GM19452 (cell line): Measurements from ENCODE around the gene F2RL1.
"Not testable (repeated sequence)": the region's sequence is repeated elsewhere in the genome, so short reads cannot be mapped to it uniquely, and the experiment has no call there.

Experiments used
- ATAC-seq: cut with Tn5 transposase; IDR thresholded peaks from one replicate; pipeline ENCODE4 v1.9.1; 2021; ENCODE audit not compliant: unreplicated experiment

The F2RL1 gene

GRCh38 chr5:76805821-76806505 lies 12.9 kb upstream of the F2RL1 start:
- ATAC-seq, result no peak

- ATAC-seq, result no peak
Observed at GRCh38 chr5:76807296-76807695, 11.5 kb upstream of the F2RL1 start.

DNA sequence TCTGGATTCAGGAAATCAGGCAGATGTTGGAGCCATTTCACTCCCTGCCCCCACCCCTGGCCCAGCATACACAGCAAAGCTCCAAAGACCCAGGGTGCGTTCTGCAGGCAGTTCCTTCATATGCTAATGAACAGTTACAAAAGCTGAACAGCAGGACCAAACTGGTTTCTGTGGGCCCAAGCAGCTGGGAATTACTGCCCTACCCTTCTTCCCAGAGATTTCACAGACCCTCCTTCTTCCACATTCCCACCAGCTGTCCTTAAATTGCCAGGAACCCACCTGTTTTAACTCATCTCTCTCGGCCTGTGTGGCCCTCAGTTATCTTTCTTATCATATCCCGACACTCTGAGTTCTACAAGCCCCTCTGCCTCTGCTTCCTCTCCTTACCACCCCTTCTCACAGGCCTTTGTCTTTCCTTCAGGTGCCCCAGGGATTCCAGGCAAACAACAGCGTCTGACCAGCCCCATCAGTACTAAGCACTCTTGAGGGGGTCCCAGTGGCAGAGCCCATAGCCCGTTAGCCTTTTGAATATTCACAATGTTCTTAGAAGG lies 10.6 kb upstream of the F2RL1 start:
- ATAC-seq, result no peak

DNA sequence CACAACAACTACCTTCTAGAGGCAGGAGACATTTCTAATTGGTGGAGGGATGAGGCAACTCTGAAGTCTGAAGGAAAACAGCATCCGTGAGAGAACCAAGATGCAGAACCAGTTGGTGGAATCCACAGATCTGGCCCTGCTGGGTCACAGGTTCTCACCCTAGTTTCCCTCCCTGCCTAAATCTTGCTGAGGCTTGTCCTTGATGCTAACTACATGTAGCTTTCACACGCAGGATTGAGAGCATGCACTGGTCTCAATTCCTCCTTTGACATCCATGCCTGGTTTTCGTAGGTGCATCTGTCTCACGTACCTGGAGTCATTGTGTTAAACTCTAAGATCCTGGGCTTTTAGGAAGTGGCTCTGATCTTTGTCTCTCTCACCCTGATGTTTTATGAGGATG lies 9.7 kb upstream of the F2RL1 start:
- ATAC-seq, result no peak

GRCh38 chr5:76810236-76810635 lies 8.6 kb upstream of the F2RL1 start:
- ATAC-seq, result no peak

- ATAC-seq, result no peak
Observed at GRCh38 chr5:76811214-76811613, 7.6 kb upstream of the F2RL1 start.

GRCh38 chr5:76812209-76812608 lies 6.6 kb upstream of the F2RL1 start:
- ATAC-seq, result not testable (repeated sequence)

DNA sequence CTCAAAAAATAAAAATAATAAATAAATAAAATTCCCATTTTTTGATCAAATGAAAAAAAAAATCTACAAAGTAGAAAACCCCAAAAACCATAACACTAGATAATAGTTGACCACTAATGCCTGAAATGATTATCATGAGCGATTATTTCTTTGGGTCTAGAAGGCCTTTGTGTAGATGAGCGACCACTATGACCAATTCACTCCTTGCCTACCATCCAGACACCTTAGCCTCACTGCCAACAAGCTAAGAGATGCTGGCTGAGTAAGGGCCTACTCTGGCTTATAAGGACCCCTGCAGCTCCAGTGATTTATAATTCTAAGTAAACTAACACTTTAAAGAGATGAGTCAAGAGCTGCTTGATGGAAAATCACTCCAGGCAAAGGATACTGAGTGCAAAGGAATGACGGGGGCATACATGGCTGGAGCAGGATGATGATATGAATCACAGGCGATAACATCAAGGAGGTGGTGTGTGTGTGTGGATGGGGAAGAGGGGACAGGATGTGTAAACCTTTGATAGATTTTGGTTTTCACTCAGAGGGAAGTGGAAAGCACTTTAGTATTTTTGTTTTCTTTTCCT lies 4.8 kb upstream of the F2RL1 start:
- ATAC-seq, result no peak

- no peak for ATAC-seq
Observed at GRCh38 chr5:76816110-76816831, 2.6 kb upstream of the F2RL1 start.

DNA sequence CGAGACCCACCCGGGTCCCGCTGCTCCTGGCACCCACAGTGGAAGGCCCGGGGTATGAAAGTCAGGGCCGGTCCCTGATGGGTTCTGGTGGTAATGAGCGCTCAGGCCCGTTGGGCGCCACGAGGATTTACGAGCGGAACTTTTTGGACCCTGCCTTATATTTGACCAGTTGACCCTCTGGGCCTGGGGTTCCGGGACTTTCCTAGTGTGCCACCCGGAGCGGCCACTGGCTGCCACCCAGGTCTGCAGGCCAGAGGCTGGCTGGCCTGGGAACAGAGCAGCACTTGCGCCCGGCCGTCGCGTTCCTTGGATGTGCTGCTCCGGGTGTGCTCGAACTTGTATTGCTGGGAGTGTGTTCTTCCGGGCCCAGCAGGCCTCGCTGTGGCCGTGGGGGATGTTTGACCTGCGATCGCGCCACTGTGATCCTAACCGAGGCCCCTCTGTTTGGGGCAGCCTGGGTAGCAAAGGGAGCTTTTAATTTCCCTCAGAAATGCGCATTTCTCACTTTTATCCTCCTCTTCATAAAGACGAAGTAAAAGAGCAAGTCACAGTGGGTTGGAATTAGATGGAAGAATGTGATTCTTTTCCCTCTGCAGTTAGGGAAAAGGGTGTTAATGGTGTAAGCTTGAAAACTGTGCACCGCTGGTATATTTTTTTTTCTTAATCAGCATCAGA lies 1.2 kb downstream of the F2RL1 start:
- no peak for ATAC-seq

- no peak for ATAC-seq
Observed at GRCh38 chr5:76820526-76820890, 1.7 kb downstream of the F2RL1 start.

DNA sequence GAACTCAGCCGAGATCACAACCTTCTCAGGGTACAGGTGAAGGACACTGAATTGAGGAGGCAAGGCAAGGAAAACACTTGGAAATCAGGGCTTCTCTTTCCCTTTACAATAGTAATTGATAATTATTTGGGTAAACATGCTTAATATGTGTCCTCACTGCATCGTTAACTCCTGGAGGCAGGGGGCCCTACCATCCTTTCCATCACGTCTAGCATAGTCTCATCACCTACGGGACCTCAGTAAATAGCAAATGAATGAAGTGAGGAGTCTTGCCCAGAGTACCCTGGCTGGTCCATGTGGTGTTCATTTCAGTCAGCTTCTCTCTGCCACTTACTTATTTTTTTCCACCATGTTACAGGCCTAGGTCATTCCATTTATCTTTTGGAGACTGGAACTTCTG lies 2.3 kb downstream of the F2RL1 start:
- ATAC-seq, result no peak

GRCh38 chr5:76822105-76822731 lies 3.4 kb downstream of the F2RL1 start:
- not testable (repeated sequence) for ATAC-seq

DNA sequence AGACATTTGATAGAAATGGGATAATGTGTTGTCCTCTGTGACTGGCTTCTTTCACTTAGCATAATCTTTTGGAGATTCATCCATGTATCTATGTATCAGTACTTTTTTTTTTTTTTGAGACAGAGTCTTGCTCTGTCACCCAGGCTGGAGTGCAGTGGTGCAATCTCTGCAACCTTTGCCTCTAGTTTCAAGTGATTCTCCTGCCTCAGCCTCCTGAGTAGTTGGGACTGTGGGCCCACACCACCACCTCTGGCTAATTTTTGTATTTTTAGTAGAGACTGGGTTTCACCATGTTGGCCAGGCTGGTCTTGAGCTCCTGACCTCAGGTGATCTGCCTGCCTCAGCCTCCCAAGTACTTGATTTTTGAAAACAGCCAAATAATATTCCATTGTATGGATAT lies 7.6 kb downstream of the F2RL1 start:
- ATAC-seq, result not testable (repeated sequence)

DNA sequence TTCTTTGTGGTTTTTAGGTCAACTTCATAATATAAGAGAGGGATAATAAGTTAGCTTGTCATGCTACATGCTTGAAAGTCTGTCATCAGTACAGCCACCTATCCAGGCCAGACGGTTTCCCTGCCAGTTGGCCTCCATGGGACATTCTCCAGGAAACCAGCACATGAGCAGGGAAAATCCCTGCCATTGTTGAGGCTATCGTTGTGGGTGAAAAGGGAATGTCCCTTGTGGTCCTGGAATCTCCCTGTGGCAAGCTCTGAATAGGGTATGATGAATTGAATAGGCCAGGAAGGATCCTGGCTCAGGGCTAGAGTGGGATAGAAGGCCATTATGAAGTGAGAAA lies 12.3 kb downstream of the F2RL1 start:
- no peak for ATAC-seq

GRCh38 chr5:76836181-76836580 lies 17.4 kb downstream of the F2RL1 start:
- no peak for ATAC-seq

DNA sequence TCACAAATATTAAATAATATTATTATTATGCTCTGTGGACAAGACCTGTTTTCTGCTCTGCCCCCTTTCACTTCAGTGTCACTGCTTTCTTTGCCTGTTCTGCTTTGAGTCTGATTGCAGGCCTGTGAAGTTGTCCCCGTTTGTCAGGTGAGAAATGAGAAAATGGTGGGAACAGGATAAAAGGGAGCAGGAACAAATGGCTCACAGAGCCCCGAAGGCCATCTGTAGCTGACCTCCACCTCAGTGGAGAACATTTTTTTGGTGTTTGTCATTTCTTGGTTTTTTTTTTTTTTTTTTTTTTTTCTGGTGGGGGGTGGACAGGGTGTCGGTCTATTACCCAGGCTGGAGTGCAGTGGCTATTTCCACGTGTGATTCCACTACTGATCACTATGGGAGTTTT lies 17.8 kb downstream of the F2RL1 start:
- ATAC-seq, result no peak

- ATAC-seq, result no peak
Observed at GRCh38 chr5:76838481-76839261, 19.8 kb downstream of the F2RL1 start.

- no peak for ATAC-seq
Observed at GRCh38 chr5:76841361-76841760, 22.5 kb downstream of the F2RL1 start.

GRCh38 chr5:76845890-76846289 lies 27.1 kb downstream of the F2RL1 start:
- no peak for ATAC-seq
